HUES48 (cell line): Measurements from ENCODE around the gene ELOVL3.
"Not testable (repeated sequence)": the region's sequence is repeated elsewhere in the genome, so short reads cannot be mapped to it uniquely, and the experiment has no call there.

Source experiments
- H3K27ac ChIP-seq: one replicate; pipeline ENCODE4 v1.7.0; 2013; ENCODE audit warnings: low read depth, low read length, inconsistent platforms
- H3K27me3 ChIP-seq: 2 replicates; pipeline ENCODE4 v1.6.1; 2013; ENCODE audit warnings: mild to moderate bottlenecking, low read length; ENCODE audit not compliant: control insufficient read depth, insufficient read depth
- H3K36me3 ChIP-seq: 2 replicates; pipeline ENCODE4 v1.6.1; 2013; ENCODE audit warnings: low read length; ENCODE audit not compliant: control insufficient read depth, insufficient read depth
- H3K4me1 ChIP-seq: 2 replicates; pipeline ENCODE4 v1.6.1; 2013; ENCODE audit warnings: mild to moderate bottlenecking, low read length; ENCODE audit not compliant: control insufficient read depth, insufficient read depth
- H3K4me3 ChIP-seq: 2 replicates; pipeline ENCODE4 v1.5.1; 2013; ENCODE audit warnings: mild to moderate bottlenecking, low read depth, low read length
- H3K9ac ChIP-seq: 2 replicates; pipeline ENCODE4 v1.6.1; 2013; ENCODE audit warnings: mild to moderate bottlenecking, low read depth, low read length, moderate library complexity
- H3K9me3 ChIP-seq: 2 replicates; pipeline ENCODE4 v1.6.1; 2013; ENCODE audit warnings: low read length; ENCODE audit not compliant: control insufficient read depth, insufficient read depth

Gene ELOVL3

GRCh38 chr10:102198027-102198426 is 28.1 kb upstream of the ELOVL3 start:
- Histone ChIP-seq H3K4me1 (no peaks in the 10 kb centered on the region), H3K9me3 (peaks cover 17% of the 10 kb centered on the region), H3K27me3 (no peaks in the 10 kb centered on the region), H3K27ac (no peak overlapping the region), H3K9ac (no peak overlapping the region), H3K36me3 (no peaks in the 10 kb centered on the region), H3K4me3 (no peak overlapping the region)

- Histone ChIP-seq H3K4me3 (no peak overlapping the region), H3K27ac (no peak overlapping the region), H3K4me1 (no peaks in the 10 kb centered on the region), H3K27me3 (no peaks in the 10 kb centered on the region), H3K9ac (no peak overlapping the region), H3K9me3 (peaks cover 30% of the 10 kb centered on the region), H3K36me3 (no peaks in the 10 kb centered on the region)
These were observed 25.1 kb upstream of the ELOVL3 start for GRCh38 chr10:102200751-102201640.

- Histone ChIP-seq H3K27ac (no peak overlapping the region), H3K9me3 (peaks cover 30% of the 10 kb centered on the region), H3K36me3 (no peaks in the 10 kb centered on the region), H3K9ac (no peak overlapping the region), H3K4me1 (no peaks in the 10 kb centered on the region), H3K4me3 (no peak overlapping the region), H3K27me3 (no peaks in the 10 kb centered on the region)
These were observed 23.7 kb upstream of the ELOVL3 start for GRCh38 chr10:102202386-102202785.

- Histone ChIP-seq H3K4me3 (no peak overlapping the region), H3K27me3 (no peaks in the 10 kb centered on the region), H3K27ac (no peak overlapping the region), H3K9me3 (peaks cover 12% of the 10 kb centered on the region), H3K36me3 (no peaks in the 10 kb centered on the region), H3K9ac (no peak overlapping the region), H3K4me1 (no peaks in the 10 kb centered on the region)
These were observed 17.6 kb upstream of the ELOVL3 start for GRCh38 chr10:102208311-102209035.

GRCh38 chr10:102211615-102212299 is 14.3 kb upstream of the ELOVL3 start:
- no peak overlapping the region for H3K27ac ChIP-seq
- H3K4me1 ChIP-seq: no peaks in the 10 kb centered on the region
- no peaks in the 10 kb centered on the region for H3K36me3 ChIP-seq
- no peaks in the 10 kb centered on the region for H3K9me3 ChIP-seq
- H3K9ac ChIP-seq: no peak overlapping the region
- H3K27me3 ChIP-seq: no peaks in the 10 kb centered on the region
- no peak overlapping the region for H3K4me3 ChIP-seq

GRCh38 chr10:102213599-102213998 is 12.5 kb upstream of the ELOVL3 start:
- H3K27ac ChIP-seq, H3K9me3 ChIP-seq: not testable (repeated sequence)

GRCh38 chr10:102219370-102219769 is 6.7 kb upstream of the ELOVL3 start:
- Histone ChIP-seq H3K4me1 (no peaks in the 10 kb centered on the region), H3K36me3 (no peaks in the 10 kb centered on the region), H3K9ac (no peak overlapping the region), H3K27ac (no peak overlapping the region), H3K27me3 (peaks cover 4% of the 10 kb centered on the region; the same call in 1 of the 2 replicates), H3K4me3 (no peak overlapping the region), H3K9me3 (no peaks in the 10 kb centered on the region)

More at GRCh38 chr10:102213599-102213998, 12.5 kb upstream of the ELOVL3 start:
- not testable (repeated sequence) for H3K4me3 ChIP-seq, H3K36me3 ChIP-seq, H3K9ac ChIP-seq, H3K4me1 ChIP-seq, H3K27me3 ChIP-seq

- Histone ChIP-seq H3K27me3 (peaks cover 13% of the 10 kb centered on the region), H3K36me3 (no peaks in the 10 kb centered on the region), H3K9me3 (no peaks in the 10 kb centered on the region), H3K9ac (no peak overlapping the region), H3K4me3 (no peak overlapping the region), H3K4me1 (peaks cover 1% of the 10 kb centered on the region; the same call in 1 of the 2 replicates), H3K27ac (no peak overlapping the region)
These were observed 5.5 kb upstream of the ELOVL3 start for GRCh38 chr10:102220612-102221011.

- H3K4me3 ChIP-seq: no peak overlapping the region
- no peaks in the 10 kb centered on the region for H3K36me3 ChIP-seq
- no peak overlapping the region for H3K9ac ChIP-seq
- no peaks in the 10 kb centered on the region for H3K9me3 ChIP-seq
- H3K4me1 ChIP-seq: peaks cover 5% of the 10 kb centered on the region; the same call in 1 of the 2 replicates
- H3K27ac ChIP-seq: no peak overlapping the region
- peaks cover 32% of the 10 kb centered on the region for H3K27me3 ChIP-seq
These were observed 3.3 kb upstream of the ELOVL3 start for GRCh38 chr10:102222797-102223196.

- Histone ChIP-seq H3K27ac (no peak overlapping the region), H3K9ac (no peak overlapping the region), H3K9me3 (no peaks in the 10 kb centered on the region), H3K27me3 (peaks cover 69% of the 10 kb centered on the region), H3K4me3 (no peak overlapping the region), H3K36me3 (no peaks in the 10 kb centered on the region), H3K4me1 (peaks cover 8% of the 10 kb centered on the region)
These were observed 407 bp downstream of the ELOVL3 start for GRCh38 chr10:102226542-102226870.

- no peaks in the 10 kb centered on the region for H3K36me3 ChIP-seq
- H3K9me3 ChIP-seq: no peaks in the 10 kb centered on the region
- no peak overlapping the region for H3K27ac ChIP-seq
- H3K4me3 ChIP-seq: no peak overlapping the region
- peaks cover 75% of the 10 kb centered on the region for H3K27me3 ChIP-seq
- H3K4me1 ChIP-seq: peaks cover 8% of the 10 kb centered on the region
- no peak overlapping the region for H3K9ac ChIP-seq
These were observed 951 bp downstream of the ELOVL3 start for GRCh38 chr10:102227050-102227449.
